Activated naive CD4-positive, alpha-beta T cell treated with Interleukin-2 at 50 U/mL for 16 hours (primary cell): Measurements from ENCODE around the gene ZNF511.

Source experiments
- DNase-seq: peaks from one replicate; pipeline ENCODE4 v3.0.0-alpha.2; 2020

The ZNF511 gene

GRCh38 chr10:133293810-133294119 lies 14.9 kb upstream of the ZNF511 start:
- DNase-seq: no peak

GRCh38 chr10:133294189-133294588 lies 14.5 kb upstream of the ZNF511 start:
- DNase-seq: no peak

- no peak for DNase-seq
These were observed 13.0 kb upstream of the ZNF511 start for GRCh38 chr10:133295426-133296320.

GRCh38 chr10:133297504-133297903 lies 11.2 kb upstream of the ZNF511 start:
- DNase-seq: no peak

- no peak for DNase-seq
These were observed 10.2 kb upstream of the ZNF511 start for GRCh38 chr10:133298466-133298865.

- no peak for DNase-seq
These were observed 9.5 kb upstream of the ZNF511 start for GRCh38 chr10:133299224-133299623.

- no peak for DNase-seq
These were observed 9.0 kb upstream of the ZNF511 start for GRCh38 chr10:133299738-133300137.

GRCh38 chr10:133302230-133302629 lies 6.5 kb upstream of the ZNF511 start:
- no peak for DNase-seq

- DNase-seq: no peak
These were observed 5.5 kb upstream of the ZNF511 start for GRCh38 chr10:133303206-133303605.

GRCh38 chr10:133306097-133306476 lies 2.6 kb upstream of the ZNF511 start:
- DNase-seq: no peak

- DNase-seq: no peak
These were observed 1.8 kb upstream of the ZNF511 start for GRCh38 chr10:133306941-133307379.

GRCh38 chr10:133307776-133308420 lies 816 bp upstream of the ZNF511 start:
- peak; percentile 89 for DNase-seq

- peak; percentile 89 for DNase-seq
These were observed 496 bp downstream of the ZNF511 start for GRCh38 chr10:133309100-133309719.

GRCh38 chr10:133309720-133310398 lies 1.1 kb downstream of the ZNF511 start:
- no peak for DNase-seq

- no peak for DNase-seq
These were observed 1.7 kb downstream of the ZNF511 start for GRCh38 chr10:133310399-133310755.

- DNase-seq: no peak
These were observed 2.1 kb downstream of the ZNF511 start for GRCh38 chr10:133310789-133311188.

GRCh38 chr10:133311570-133311969 lies 2.9 kb downstream of the ZNF511 start:
- no peak for DNase-seq

- no peak for DNase-seq
These were observed 3.5 kb downstream of the ZNF511 start for GRCh38 chr10:133312016-133312768.

GRCh38 chr10:133312769-133313145 lies 4.0 kb downstream of the ZNF511 start:
- no peak for DNase-seq

- no peak for DNase-seq
These were observed 4.5 kb downstream of the ZNF511 start for GRCh38 chr10:133313192-133313591.

- no peak for DNase-seq
These were observed 6.2 kb downstream of the ZNF511 start for GRCh38 chr10:133314911-133315310.

GRCh38 chr10:133315847-133316246 lies 7.1 kb downstream of the ZNF511 start:
- DNase-seq: no peak

- DNase-seq: no peak
These were observed 7.6 kb downstream of the ZNF511 start for GRCh38 chr10:133316266-133316665.
